Fibroblast of mammary gland (primary cell): ENCODE results near the gene MCEMP1.

Experiments used
- DNase-seq: peaks from one replicate; pipeline ENCODE4 v3.0.0-alpha.2; 2010; ENCODE audit warnings: low read depth
- H3K4me3 ChIP-seq: 2 replicates; pipeline ENCODE4 v1.5.1; 2011; ENCODE audit warnings: low read depth, mild to moderate bottlenecking, low read length, moderate library complexity; ENCODE audit not compliant: control insufficient read depth
- TF ChIP-seq, protein P1 (sequence below): conservative IDR thresholded peaks from 2 replicates; pipeline ENCODE4 v1.5.1; 2011; ENCODE audit warnings: low read depth, low read length, inconsistent platforms; ENCODE audit not compliant: control insufficient read depth, insufficient read depth

The MCEMP1 gene

DNA sequence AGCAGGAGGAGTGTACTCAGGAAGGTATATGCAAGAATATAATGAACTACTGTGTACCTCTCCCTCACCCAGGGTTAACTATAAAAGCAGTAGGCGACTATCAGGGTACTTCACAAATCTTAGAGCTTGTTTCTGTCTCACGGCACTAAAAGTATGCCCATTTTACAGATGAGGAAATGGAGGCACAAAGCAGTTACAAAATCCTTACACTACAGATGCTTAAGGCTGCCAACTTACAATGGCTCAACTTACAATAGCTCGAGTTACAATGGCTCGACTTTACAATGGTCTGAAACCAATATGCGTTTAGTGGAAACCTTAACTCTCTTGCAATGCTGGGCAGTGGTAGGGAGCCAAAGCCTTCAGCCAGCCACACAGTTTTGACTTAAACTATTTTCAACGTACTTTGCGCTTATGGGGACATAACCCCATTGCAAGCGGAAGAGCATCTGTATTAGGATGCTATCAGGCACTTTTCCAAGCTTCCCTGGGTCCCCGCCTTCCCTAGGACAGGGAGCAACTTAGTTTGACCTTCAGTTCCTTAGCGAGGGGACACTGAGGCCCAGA is 20.9 kb downstream of the MCEMP1 start:
- no peak overlapping the region for H3K4me3 ChIP-seq
- TF ChIP-seq, protein P1, sequence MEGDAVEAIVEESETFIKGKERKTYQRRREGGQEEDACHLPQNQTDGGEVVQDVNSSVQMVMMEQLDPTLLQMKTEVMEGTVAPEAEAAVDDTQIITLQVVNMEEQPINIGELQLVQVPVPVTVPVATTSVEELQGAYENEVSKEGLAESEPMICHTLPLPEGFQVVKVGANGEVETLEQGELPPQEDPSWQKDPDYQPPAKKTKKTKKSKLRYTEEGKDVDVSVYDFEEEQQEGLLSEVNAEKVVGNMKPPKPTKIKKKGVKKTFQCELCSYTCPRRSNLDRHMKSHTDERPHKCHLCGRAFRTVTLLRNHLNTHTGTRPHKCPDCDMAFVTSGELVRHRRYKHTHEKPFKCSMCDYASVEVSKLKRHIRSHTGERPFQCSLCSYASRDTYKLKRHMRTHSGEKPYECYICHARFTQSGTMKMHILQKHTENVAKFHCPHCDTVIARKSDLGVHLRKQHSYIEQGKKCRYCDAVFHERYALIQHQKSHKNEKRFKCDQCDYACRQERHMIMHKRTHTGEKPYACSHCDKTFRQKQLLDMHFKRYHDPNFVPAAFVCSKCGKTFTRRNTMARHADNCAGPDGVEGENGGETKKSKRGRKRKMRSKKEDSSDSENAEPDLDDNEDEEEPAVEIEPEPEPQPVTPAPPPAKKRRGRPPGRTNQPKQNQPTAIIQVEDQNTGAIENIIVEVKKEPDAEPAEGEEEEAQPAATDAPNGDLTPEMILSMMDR, result no peak
- no peak for DNase-seq

GRCh38 chr19:7698583-7698982 is 21.7 kb downstream of the MCEMP1 start:
- TF ChIP-seq, protein P1, result no peak
- H3K4me3 ChIP-seq, result no peak overlapping the region
- no peak for DNase-seq

DNA sequence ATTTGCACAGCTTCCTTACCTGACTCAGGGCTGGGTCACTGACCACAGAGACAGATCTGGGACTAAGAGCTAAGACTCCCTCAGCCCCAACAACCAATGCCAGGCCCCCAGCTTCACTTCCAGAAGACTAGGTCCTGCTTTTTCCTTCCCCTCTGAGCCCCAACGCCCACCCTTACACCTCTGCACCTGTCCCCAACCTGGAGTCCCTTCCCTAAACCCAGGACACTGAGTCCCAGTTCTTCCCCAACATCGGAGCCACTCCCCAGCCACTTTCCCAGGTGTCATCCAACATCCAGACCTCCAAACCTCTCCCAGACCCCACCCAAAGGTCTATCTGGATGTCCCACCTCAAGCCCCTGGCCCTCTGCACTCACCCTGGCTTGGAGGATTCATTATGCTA is 22.1 kb downstream of the MCEMP1 start:
- TF ChIP-seq, protein P1, result no peak
- no peak overlapping the region for H3K4me3 ChIP-seq
- DNase-seq, result no peak

GRCh38 chr19:7699417-7700401 is 22.8 kb downstream of the MCEMP1 start:
- DNase-seq, result peak; percentile 29
- H3K4me3 ChIP-seq, result no peak overlapping the region
- TF ChIP-seq, protein P1, result no peak

DNA sequence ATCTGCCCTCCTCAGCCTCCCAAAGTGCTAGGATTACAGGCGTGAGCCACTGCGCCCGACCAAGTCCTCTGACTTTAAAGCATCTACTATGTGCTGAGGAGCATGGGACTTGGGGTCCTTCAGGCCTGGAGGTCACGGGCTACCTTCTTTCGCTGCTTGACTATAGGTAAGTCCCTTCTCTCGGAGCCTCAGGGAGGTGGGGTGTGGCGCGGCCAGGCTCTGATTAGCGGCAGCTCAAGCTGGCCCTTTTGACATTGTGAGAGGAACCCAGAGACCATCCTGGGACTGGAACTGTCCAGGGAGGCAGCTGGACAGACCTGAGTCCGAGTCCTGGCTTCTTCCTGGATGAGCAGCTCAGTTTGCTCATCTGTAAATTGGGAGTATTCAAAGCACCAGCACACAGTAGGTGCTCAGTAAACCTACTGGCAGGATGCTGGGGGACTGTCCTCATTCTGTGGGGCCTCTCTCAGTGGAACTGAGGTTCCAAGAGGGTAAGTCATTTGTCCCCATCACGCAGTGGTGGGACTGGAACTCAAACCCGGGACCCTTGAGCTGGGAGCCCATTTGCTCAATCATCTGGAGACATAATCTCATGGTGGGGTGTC is 24.3 kb downstream of the MCEMP1 start:
- no peak for DNase-seq
- no peak overlapping the region for H3K4me3 ChIP-seq
- TF ChIP-seq, protein P1, result no peak

DNA sequence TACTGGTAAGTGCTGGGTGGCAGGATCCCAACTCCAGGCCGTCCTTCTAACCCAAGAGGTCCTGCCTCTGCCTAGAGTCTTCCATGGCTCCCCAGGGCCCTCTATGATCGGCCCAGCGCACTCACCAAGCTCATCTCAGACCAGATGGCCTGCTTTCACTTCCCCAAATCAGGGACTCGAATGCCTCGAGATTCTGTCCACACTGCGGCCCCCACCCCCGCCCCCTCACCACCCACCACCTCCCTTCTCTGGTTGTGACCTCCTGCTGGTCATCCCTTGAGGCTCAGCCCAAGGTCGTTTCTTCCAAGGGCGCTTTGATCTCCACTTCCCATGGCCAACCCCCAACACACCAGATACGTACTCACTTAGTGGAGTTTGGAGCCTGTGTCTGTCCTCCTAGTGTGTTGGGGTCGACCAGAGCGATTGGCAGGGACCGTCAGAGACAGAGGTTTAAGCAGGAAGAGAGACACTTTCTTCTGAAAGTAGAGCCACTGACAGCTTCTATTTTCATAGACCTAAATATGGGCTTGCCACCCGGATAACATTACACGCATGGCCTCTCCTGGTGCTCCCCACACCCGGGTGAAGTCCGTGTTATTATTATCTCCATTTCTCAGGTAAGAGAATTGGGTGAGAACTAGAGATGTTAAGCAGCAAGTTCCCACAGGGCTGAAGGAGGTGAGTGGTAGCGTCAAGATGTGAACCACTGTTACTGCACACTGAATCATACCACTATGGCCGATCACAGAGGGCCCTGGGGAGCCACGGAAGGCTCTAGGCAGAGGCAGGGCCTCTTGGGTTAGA is 25.0 kb downstream of the MCEMP1 start, which contains the start of gene FCER2:
FCER2 (minus strand) TSS at position 478 of the 804 bp plus-strand sequence. CDS start 2,371 bp downstream, outside the sequence.
- TF ChIP-seq, protein P1, result no peak
- H3K4me3 ChIP-seq, result no peak within 1 kb of the TSS
- no peak for DNase-seq
